ENCODE data around the gene RBM33. TPM values are rescaled to one million over a fixed set of nuclear protein-coding genes. Genes with fewer than 3 reads are reported as not detected.

Gene RBM33
- total RNA-seq, 4 donors from 2014 or later = 35.7 to 59.9 (median 44.5) TPM

GRCh38 chr7:155660059-155660757 lies 15.7 kb downstream of the RBM33 start:
- no peak for DNase-seq
- Histone ChIP-seq H3K4me1 (peaks cover 11 to 14% of the 10 kb centered on the region in 2 donors), H3K27me3 (no peaks in the 10 kb centered on the region), H3K36me3 (no peaks in the 10 kb centered on the region), H3K9me3 (no peaks in the 10 kb centered on the region), H3K4me3 (replicated peaks in 1 of 3) (no peak overlapping the region), H3K27ac (no peak overlapping the region)
- intact Hi-C loops (cut with DNase I) = no loop called here
- no peak for TF ChIP-seq CTCF (IDR thresholded peaks at IDR 0.05)
- TF ChIP-seq POLR2A (IDR thresholded peaks at IDR 0.05) = no peak
- WGBS, 2 donors = 89 to 96% methylated on average over 5 of the region's 5 CpGs

GRCh38 chr7:155660758-155661093 lies 16.3 kb downstream of the RBM33 start:
- TF ChIP-seq CTCF (IDR thresholded peaks at IDR 0.05) (no peak), POLR2A (IDR thresholded peaks at IDR 0.05) (no peak)
- no peaks in the 10 kb centered on the region for H3K9me3 ChIP-seq
- H3K36me3 ChIP-seq = no peaks in the 10 kb centered on the region
- H3K27ac ChIP-seq = no peak overlapping the region
- no peak for DNase-seq
- H3K27me3 ChIP-seq = no peaks in the 10 kb centered on the region
- intact Hi-C loops (cut with DNase I) = no loop called here
- no peak overlapping the region for H3K4me3 ChIP-seq (replicated peaks in 1 of 3)
- H3K4me1 ChIP-seq = peaks cover 14% of the 10 kb centered on the region in 2 donors
- whole genome bisulfite sequencing, 2 donors = 86 to 87% methylated on average over 1 of the region's 1 CpG

GRCh38 chr7:155662343-155663043 lies 18.0 kb downstream of the RBM33 start:
- intact Hi-C loops (cut with DNase I) = no loop called here
- TF ChIP-seq POLR2A (IDR thresholded peaks at IDR 0.05) (no peak), CTCF (IDR thresholded peaks at IDR 0.05) (no peak)
- Histone ChIP-seq H3K4me1 (peaks cover 19 to 28% of the 10 kb centered on the region in 2 donors), H3K4me3 (replicated peaks in 1 of 3) (no peak overlapping the region), H3K36me3 (no peaks in the 10 kb centered on the region), H3K27me3 (no peaks in the 10 kb centered on the region), H3K9me3 (no peaks in the 10 kb centered on the region), H3K27ac (no peak overlapping the region)
- DNase-seq = peak in 1 of 2 donors; percentile 4
- WGBS, 2 donors = 86 to 90% methylated on average over 5 of the region's 5 CpGs

GRCh38 chr7:155663937-155664336 lies 19.5 kb downstream of the RBM33 start:
- no peaks in the 10 kb centered on the region for H3K36me3 ChIP-seq
- intact Hi-C loops (cut with DNase I) = no loop called here
- H3K9me3 ChIP-seq = no peaks in the 10 kb centered on the region
- no peak for DNase-seq
- WGBS, 2 donors = 69 to 71% methylated on average over 4 of the region's 4 CpGs
- no peaks in the 10 kb centered on the region for H3K27me3 ChIP-seq
- no peak overlapping the region for H3K4me3 ChIP-seq (replicated peaks in 1 of 3)
- peaks cover 13 to 30% of the 10 kb centered on the region in 2 donors for H3K4me1 ChIP-seq
- TF ChIP-seq POLR2A (IDR thresholded peaks at IDR 0.05) (no peak), CTCF (IDR thresholded peaks at IDR 0.05) (no peak)
- no peak overlapping the region for H3K27ac ChIP-seq

Data from thyroid gland (tissue), 4 donors.